A549 treated with GW870086 at 1 μM for 4 hours (cell line): ENCODE results near the gene KRTAP10-6. TPM values are rescaled to one million over a fixed set of nuclear protein-coding genes. Genes with fewer than 3 reads are reported as not detected.

ENCODE experiments used
- total RNA-seq: library from RNA; stranded (reverse); fragments of 200-300 nt; extraction: Qiagen RNA extraction; gene quantifications from 5 replicates; pipeline ENCODE4 v1.2.3, GENCODE V29; 2022; ENCODE audit warnings: low read depth

Gene KRTAP10-6, protein sequence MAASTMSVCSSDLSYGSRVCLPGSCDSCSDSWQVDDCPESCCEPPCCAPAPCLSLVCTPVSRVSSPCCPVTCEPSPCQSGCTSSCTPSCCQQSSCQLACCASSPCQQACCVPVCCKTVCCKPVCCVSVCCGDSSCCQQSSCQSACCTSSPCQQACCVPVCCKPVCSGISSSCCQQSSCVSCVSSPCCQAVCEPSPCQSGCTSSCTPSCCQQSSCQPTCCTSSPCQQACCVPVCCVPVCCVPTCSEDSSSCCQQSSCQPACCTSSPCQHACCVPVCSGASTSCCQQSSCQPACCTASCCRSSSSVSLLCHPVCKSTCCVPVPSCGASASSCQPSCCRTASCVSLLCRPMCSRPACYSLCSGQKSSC
- total RNA-seq = not detected in 5 replicates

DNA sequence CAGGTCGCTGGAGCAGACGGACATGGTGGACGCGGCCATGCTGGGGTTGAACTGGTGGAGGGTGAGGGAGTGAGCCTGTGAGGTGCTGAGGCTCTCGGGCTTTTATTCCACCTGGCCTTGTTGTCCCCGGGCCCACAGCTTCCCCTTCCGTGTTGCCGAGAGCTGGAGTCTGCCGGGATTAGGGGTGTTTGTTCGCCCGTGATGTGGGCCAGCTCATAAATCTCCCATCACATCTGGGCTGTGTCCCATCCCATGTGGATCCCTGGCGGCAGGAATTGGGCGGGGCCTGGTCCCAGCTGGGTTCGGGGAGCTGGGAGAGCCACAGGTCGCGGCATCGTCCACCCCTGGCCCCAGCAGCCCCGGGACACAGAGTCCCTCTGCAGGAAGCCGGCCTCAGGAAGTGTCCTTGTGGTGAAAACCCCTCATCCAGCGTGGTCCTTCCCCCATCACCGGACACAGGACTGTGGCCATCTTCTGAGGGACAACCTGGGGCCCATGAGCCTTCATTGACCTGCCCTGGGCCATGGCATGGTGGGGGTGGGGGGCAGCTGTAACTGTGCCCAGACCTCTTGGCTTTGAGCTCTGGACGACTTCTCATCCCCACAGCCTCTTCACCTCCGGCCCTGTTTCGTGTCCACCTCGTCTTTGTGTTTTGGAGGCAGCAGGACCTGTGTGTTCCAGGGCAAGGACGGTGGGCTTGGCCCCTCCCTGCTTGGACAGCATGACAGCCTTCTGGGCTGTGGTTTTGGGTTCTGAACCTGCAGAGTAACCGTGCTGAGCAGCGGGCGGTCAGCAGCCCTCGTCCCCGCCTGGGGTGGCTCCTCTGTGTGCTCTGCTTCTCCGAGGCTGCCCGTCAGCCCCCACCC lies at the start of gene KRTAP10-6:
Gene KRTAP10-6 (minus strand): TSS at position 60 of the 866 bp plus-strand sequence. CDS start 21 bp downstream, at position 39.

GRCh38 chr21:44637018-44637850 lies 44.9 kb upstream of the KRTAP10-6 start, which contains the start of gene KRTAP10-10:
KRTAP10-10 (plus strand) TSS chr21:44637356; CDS start chr21:44637418, 62 bp downstream.

DNA sequence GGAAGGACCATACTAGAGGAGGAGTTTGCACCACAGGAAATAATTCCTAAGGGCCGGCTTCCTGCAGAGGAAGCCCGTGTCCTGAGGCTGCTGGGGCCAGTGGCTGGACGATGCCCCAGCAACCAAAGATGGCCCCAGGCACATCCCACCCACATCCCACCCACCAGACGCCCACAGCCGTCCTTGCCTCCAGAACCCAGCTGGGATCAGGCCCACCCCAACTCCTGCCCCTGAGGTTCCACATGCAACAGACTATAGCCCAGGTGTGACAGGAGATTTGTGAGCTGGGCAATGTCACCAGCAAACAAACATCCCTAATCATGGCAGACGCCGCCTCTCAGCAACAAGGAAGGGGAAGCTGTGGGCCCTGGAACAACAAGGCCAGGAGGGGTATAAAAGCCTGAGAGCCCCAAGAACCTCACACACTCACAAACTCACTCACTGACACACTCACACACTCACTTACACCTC lies 34.4 kb upstream of the KRTAP10-6 start, which contains the start of gene KRTAP10-9:
Gene KRTAP10-9 (plus strand): TSS at position 421 of the 471 bp plus-strand sequence. CDS start 79 bp downstream, outside the sequence.

DNA sequence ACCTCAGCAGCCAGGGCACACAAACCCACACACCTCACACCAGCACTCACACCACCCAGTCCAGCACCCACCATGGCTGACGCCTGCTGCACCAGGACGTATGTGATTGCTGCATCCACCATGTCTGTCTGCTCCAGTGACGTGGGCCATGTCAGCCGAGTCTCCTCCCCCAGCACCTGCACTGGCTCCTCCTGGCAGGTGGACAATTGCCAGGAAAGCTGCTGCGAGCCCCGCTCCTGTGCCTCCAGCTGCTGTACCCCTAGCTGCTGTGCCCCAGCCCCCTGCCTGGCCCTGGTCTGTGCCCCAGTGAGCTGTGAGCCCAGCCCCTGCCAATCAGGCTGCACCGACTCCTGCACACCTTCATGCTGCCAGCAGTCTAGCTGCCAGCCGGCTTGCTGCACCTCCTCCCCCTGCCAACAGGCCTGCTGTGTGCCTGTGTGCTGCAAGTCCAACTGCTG lies 19.8 kb upstream of the KRTAP10-6 start, which contains the start of gene KRTAP10-8:
Gene KRTAP10-8 (plus strand): TSS at position 51 of the 458 bp plus-strand sequence. CDS start 22 bp downstream, at position 73.

GRCh38 chr21:44600118-44600978 lies 8.0 kb upstream of the KRTAP10-6 start, which contains the start of gene KRTAP10-7:
KRTAP10-7 (plus strand) TSS chr21:44600597; CDS start chr21:44600622, 25 bp downstream.

DNA sequence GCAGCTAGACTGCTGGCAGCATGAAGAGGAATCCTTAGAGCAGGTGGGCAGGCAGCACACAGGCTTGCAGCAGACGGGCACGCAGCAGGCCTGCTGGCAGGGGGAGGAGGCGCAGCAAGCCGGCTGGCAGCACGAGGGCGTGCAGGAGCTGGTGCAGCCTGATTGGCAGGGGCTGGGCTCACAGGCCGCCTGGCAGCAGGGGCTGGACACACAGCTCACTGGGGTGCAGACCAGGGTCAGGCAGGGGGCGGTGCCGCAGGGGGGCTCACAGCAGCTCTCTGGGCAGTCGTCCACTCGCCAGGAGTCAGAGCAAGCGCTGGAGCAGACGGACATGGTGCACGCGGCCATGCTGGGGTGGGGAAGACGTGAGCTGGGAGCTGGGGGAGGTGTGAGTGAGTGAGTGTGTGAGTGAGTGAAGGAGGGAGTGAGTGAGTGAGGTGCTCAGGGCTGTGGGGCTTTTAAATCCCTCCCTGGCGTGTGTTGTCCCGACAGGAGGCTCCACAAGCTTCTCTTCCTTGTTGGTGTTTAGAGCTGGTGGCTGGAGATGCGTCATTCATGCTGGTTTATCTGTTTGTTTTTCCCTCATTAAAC lies 12.0 kb downstream of the KRTAP10-6 start, which contains the start of gene KRTAP10-5:
Gene KRTAP10-5 (minus strand): TSS at position 374 of the 591 bp plus-strand sequence. CDS start 26 bp downstream, at position 348.

GRCh38 chr21:44573630-44574456 lies 18.5 kb downstream of the KRTAP10-6 start, which contains the start of gene KRTAP10-4:
KRTAP10-4 (plus strand) TSS chr21:44573729; CDS start chr21:44573759, 30 bp downstream.

GRCh38 chr21:44558695-44559094 lies 33.6 kb downstream of the KRTAP10-6 start, which contains the start of gene KRTAP10-3:
KRTAP10-3 (minus strand) TSS chr21:44558795; CDS start chr21:44558715, 80 bp downstream.

DNA sequence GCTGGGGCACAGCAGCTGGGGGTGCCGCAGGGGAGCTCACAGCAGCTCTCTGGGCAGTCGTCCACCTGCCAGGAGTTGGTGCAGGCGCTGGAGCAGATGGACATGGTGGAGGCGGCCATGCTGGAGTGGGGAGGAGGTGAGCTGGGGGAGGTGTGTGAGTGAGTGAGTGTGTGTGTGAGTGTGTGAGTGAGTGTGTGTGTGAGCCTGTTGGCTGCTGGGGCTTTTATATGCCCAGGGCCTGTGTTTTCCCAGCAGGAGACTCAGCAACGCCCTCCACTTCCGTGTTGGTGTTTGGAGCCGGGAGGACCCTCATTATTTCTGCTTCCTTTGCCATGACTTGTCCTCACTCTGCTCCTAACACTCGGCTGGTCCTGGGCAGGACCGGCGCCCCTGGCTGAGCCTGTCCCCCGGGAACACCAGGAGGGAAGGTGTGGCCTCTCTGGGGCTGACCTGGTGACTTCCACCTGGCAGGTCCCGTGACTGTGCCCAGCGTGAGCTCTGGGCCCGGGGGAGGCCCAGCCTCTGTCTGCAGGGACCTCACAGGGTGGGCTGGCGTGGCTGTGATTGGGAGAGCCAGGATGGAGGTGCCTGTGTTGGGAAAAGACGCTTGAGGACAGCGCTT lies 40.9 kb downstream of the KRTAP10-6 start, which contains the start of gene KRTAP10-2:
Gene KRTAP10-2 (minus strand): TSS at position 166 of the 622 bp plus-strand sequence. CDS start 47 bp downstream, at position 119.

Other genes with a start within 250 kb of the KRTAP10-6 start
- gene TRPM2, start 238.9 kb downstream of the KRTAP10-6 start, total RNA-seq = 7.5 to 10.9 TPM (median 8.1 TPM) in 5 replicates
- 1.2 to 2.1 TPM (median 1.9 TPM) in 5 replicates for gene LRRC3, start 137.0 kb downstream of the KRTAP10-6 start, total RNA-seq
- gene KRTAP10-1, start 52.3 kb downstream of the KRTAP10-6 start, total RNA-seq = not detected in 5 replicates
- gene KRTAP10-2, start 41.0 kb downstream of the KRTAP10-6 start, total RNA-seq = not detected in 5 replicates
- gene KRTAP10-3, start 33.7 kb downstream of the KRTAP10-6 start, total RNA-seq = not detected in 5 replicates
- not detected in 5 replicates for gene KRTAP10-4, start 18.8 kb downstream of the KRTAP10-6 start, total RNA-seq
- not detected in 5 replicates for gene KRTAP10-5, start 11.9 kb downstream of the KRTAP10-6 start, total RNA-seq
- not detected in 5 replicates for gene KRTAP10-7, start 8.1 kb upstream of the KRTAP10-6 start, total RNA-seq
- not detected in 5 replicates for gene KRTAP10-8, start 19.6 kb upstream of the KRTAP10-6 start, total RNA-seq
- gene KRTAP10-9, start 34.6 kb upstream of the KRTAP10-6 start, total RNA-seq = not detected in 5 replicates
- gene KRTAP10-10, start 44.9 kb upstream of the KRTAP10-6 start, total RNA-seq = not detected in 5 replicates
- gene KRTAP10-11, start 53.9 kb upstream of the KRTAP10-6 start, total RNA-seq = not detected in 5 replicates
- gene KRTAP12-4, start 62.2 kb upstream of the KRTAP10-6 start, total RNA-seq = not detected in 5 replicates
- not detected in 5 replicates for gene KRTAP12-3, start 65.4 kb upstream of the KRTAP10-6 start, total RNA-seq
- gene KRTAP12-2, start 74.4 kb upstream of the KRTAP10-6 start, total RNA-seq = not detected in 5 replicates
- gene KRTAP12-1, start 89.7 kb upstream of the KRTAP10-6 start, total RNA-seq = not detected in 5 replicates
- not detected in 5 replicates for gene KRTAP10-12, start 104.7 kb upstream of the KRTAP10-6 start, total RNA-seq
- not detected in 5 replicates for gene TSPEAR, start 119.1 kb upstream of the KRTAP10-6 start, total RNA-seq
- 27.9 to 39.8 TPM (median 35.6 TPM) in 5 replicates for gene UBE2G2, start 209.3 kb upstream of the KRTAP10-6 start, total RNA-seq
- 56.4 to 70.2 TPM (median 69.8 TPM) in 5 replicates for gene SUMO3, start 225.6 kb upstream of the KRTAP10-6 start, total RNA-seq